ENCODE results near the gene SLC38A6. TPM values are rescaled to one million over a fixed set of nuclear protein-coding genes. Genes with fewer than 3 reads are reported as not detected.

Gene SLC38A6
- 1 to 10 TPM; 9.4 to 10.0 TPM for total RNA-seq
- polyA plus RNA-seq (2013, experiment 1 of 2): 8.2 TPM
- 7.7 TPM for polyA plus RNA-seq (2013, experiment 2 of 2)
- 2.4 to 20.9 (median 7.0) reads per million in 172 experiments for total RNA-seq

DNA sequence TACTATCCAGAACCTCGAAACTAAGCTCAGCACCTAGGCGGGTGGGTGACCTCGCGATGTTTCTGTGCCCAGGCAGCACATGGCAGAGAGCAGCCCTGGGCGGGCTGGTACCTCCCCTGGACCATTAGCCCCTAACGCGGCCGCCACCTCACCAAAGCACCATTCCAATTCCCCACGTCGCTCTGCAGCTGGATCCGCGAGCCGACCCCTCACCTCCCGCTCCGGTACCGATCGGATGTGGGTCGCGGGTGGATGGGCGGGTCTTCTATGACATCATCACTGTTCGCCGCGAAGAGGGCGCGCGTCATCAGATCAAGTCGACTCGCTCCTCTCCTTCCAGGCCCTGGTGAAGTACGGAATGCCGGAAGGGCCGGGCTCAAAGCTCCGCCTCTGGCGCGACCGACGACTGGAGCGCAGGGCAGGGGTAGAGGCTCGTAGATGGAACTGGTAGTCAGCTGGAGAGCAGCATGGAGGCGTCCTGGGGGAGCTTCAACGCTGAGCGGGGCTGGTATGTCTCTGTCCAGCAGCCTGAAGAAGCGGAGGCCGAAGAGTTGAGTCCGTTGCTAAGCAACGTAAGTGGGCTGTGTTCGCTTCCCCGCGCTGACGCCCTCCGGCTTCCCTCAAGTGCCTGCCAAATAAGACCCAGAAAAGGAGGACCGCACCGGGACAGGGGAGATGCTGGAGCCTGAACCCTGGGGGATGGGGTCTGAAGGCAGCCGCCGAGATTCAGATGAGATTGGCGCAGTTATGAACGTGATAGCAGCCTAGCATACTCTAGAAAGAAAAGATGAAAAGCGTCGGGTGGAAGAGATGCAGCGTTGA is at the start of gene SLC38A6, which contains the start of gene TRMT5:
TSS of gene SLC38A6 (plus strand) at position 435 of the 822 bp plus-strand sequence. CDS start at position 468, 33 bp downstream.
TSS of gene TRMT5 (minus strand) at position 269 of the 822 bp plus-strand sequence. CDS start at position 163, 106 bp downstream.
- peaks cover 31% of the 10 kb centered on the region for H3K4me1 Mint-ChIP-seq (ENCODE audit: low read depth)
- H3K4me3 Mint-ChIP-seq: no peak within 1 kb of the TSS
- TF ChIP-seq, protein P1, sequence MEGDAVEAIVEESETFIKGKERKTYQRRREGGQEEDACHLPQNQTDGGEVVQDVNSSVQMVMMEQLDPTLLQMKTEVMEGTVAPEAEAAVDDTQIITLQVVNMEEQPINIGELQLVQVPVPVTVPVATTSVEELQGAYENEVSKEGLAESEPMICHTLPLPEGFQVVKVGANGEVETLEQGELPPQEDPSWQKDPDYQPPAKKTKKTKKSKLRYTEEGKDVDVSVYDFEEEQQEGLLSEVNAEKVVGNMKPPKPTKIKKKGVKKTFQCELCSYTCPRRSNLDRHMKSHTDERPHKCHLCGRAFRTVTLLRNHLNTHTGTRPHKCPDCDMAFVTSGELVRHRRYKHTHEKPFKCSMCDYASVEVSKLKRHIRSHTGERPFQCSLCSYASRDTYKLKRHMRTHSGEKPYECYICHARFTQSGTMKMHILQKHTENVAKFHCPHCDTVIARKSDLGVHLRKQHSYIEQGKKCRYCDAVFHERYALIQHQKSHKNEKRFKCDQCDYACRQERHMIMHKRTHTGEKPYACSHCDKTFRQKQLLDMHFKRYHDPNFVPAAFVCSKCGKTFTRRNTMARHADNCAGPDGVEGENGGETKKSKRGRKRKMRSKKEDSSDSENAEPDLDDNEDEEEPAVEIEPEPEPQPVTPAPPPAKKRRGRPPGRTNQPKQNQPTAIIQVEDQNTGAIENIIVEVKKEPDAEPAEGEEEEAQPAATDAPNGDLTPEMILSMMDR (IDR thresholded peaks at IDR 0.05): no peak
- ATAC-seq (ENCODE audit: poor library complexity) (peak; percentile 88), DNase-seq (peak; percentile 80 to 95 (median 87))
- H3K27me3 ChIP-seq (ENCODE audit: control insufficient read depth in 1 of 2, insufficient read depth in 2 of 2, low read length in 2 of 2): no peaks in the 10 kb centered on the region
- POLR2A ChIA-PET: interaction anchor here (0.6 to 2.0 kb wide), 8 partner anchors 14 to 1077 kb away, joined by 3 to 15 read pairs (median 3); partner anchors contain the start of genes PPM1A and TMEM30B
- peaks cover 15% of the 10 kb centered on the region for H3K36me3 Mint-ChIP-seq (ENCODE audit: low read depth)
- peaks cover 17% of the 10 kb centered on the region for H3K4me1 ChIP-seq (ENCODE audit: insufficient read depth, low read length)
- no peaks in the 10 kb centered on the region for H3K9me3 Mint-ChIP-seq
- peak within 1 kb of the TSS; percentile 79 to 83 for H3K27ac ChIP-seq (ENCODE audit: low read depth in 1 of 2, low read length in 2 of 2)
- intact Hi-C loops (cut with DNase I, micrococcal nuclease): loop anchor here (1.0 to 10.0 kb wide), 5 partner anchors 246 to 1786 kb away; partner anchors contain the start of genes MNAT1 (in 2 of the 2) and PPM1A (in 1 of the 2)
- CTCF ChIA-PET: no interaction called here
- H3K27ac Mint-ChIP-seq: no peak within 1 kb of the TSS
- H3K9me3 ChIP-seq (ENCODE audit: control insufficient read depth in 1 of 2, insufficient read depth in 1 of 2, low read length in 2 of 2): no peaks in the 10 kb centered on the region
- no peaks in the 10 kb centered on the region for H3K27me3 Mint-ChIP-seq
- peaks cover 9% of the 10 kb centered on the region for H3K36me3 ChIP-seq (ENCODE audit: insufficient read depth, low read length)
- peak within 1 kb of the TSS; percentile 75 for H3K4me3 ChIP-seq (ENCODE audit: low read length)

DNA sequence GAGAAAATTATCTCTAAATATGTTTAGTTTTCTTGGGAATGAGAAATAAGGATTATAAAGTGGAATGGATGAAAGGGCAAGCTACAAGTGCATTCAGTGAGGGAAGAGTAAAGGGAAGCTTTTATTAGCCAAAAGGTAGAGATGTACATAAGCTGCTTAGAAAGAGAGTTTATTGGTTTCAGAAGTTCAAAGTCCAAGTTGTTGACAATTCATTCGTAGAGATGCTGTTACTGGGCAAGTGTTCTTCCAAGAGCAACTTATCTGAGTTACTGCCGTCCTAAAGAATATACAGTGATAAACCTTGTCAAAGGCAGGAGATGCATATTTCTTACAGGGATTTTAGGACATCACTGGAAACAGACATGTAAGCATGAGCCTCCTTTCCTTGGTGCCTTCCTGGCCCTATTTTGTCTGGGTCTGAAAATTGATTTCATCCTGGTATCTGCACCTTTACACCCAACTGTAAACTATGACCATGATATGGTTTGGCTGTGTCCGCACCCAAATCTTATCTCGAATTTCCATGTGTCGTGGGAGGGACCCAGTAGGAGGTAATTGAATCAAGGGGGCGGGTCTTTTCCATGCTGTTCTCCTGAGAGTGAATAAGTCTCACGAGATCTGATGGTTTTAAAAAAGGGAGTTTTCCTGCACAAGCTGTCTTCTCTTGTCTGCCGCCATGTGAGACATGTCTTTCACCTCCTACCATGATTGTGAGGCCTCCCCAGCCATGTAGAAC is 47.0 kb upstream of the SLC38A6 start:
- intact Hi-C loops (cut with DNase I, micrococcal nuclease): no loop called here
- no peaks in the 10 kb centered on the region for H3K4me1 Mint-ChIP-seq (ENCODE audit: low read depth)
- CTCF ChIA-PET: no interaction called here

DNA sequence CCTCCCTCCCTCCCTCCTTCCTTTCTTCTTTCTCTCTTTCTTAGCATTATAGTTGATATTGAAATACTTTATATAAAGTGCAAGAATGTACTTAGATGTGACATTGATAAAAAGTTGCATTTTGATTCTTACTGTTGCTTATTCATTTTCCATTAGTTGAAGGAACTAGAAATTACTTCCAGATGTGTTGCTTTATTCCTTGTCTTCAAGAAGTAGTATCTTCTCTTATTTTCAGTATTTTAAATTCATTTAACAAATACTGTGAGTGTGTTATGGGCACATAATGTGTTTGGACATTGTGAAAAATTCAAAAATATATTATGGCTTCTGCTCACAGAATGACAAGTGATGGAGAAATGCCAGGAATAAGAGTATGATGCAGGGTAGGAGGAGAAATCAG is 45.7 kb upstream of the SLC38A6 start:
- Mint-ChIP-seq H3K9me3 (no peaks in the 10 kb centered on the region), H3K4me3 (no peak overlapping the region), H3K27ac (no peak overlapping the region), H3K27me3 (no peaks in the 10 kb centered on the region), H3K4me1 (ENCODE audit: low read depth) (no peaks in the 10 kb centered on the region), H3K36me3 (ENCODE audit: low read depth) (peaks cover 13% of the 10 kb centered on the region)
- DNase-seq: no peak
- H3K27me3 ChIP-seq (ENCODE audit: control insufficient read depth in 1 of 2, insufficient read depth in 2 of 2, low read length in 2 of 2): no peaks in the 10 kb centered on the region
- no peak overlapping the region for H3K4me3 ChIP-seq (ENCODE audit: low read length)
- H3K9me3 ChIP-seq (ENCODE audit: control insufficient read depth in 1 of 2, insufficient read depth in 1 of 2, low read length in 2 of 2): peaks cover 0 to 4% of the 10 kb centered on the region in 2 experiments
- H3K27ac ChIP-seq (ENCODE audit: low read depth in 1 of 2, low read length in 2 of 2): no peak overlapping the region
- no peak for ATAC-seq (ENCODE audit: poor library complexity)
- CTCF ChIA-PET: no interaction called here
- no peaks in the 10 kb centered on the region for H3K36me3 ChIP-seq (ENCODE audit: insufficient read depth, low read length)
- H3K4me1 ChIP-seq (ENCODE audit: insufficient read depth, low read length): no peaks in the 10 kb centered on the region
- intact Hi-C loops (cut with DNase I, micrococcal nuclease): no loop called here
- POLR2A ChIA-PET: no interaction called here
- TF ChIP-seq, protein P1 (IDR thresholded peaks at IDR 0.05): no peak

More for the DNA sequence above, 47.0 kb upstream of the SLC38A6 start:
- no peak overlapping the region for H3K27ac ChIP-seq (ENCODE audit: low read depth in 1 of 2, low read length in 2 of 2)
- POLR2A ChIA-PET: no interaction called here
- H3K36me3 ChIP-seq (ENCODE audit: insufficient read depth, low read length): no peaks in the 10 kb centered on the region
- H3K9me3 ChIP-seq (ENCODE audit: control insufficient read depth in 1 of 2, insufficient read depth in 1 of 2, low read length in 2 of 2): peaks cover 0 to 4% of the 10 kb centered on the region in 2 experiments
- Mint-ChIP-seq H3K9me3 (no peaks in the 10 kb centered on the region), H3K36me3 (ENCODE audit: low read depth) (peaks cover 13% of the 10 kb centered on the region), H3K27ac (no peak overlapping the region), H3K27me3 (no peaks in the 10 kb centered on the region), H3K4me3 (no peak overlapping the region)
- H3K27me3 ChIP-seq (ENCODE audit: control insufficient read depth in 1 of 2, insufficient read depth in 2 of 2, low read length in 2 of 2): no peaks in the 10 kb centered on the region
- H3K4me3 ChIP-seq (ENCODE audit: low read length): no peak overlapping the region
- no peaks in the 10 kb centered on the region for H3K4me1 ChIP-seq (ENCODE audit: insufficient read depth, low read length)
- no peak for ATAC-seq (ENCODE audit: poor library complexity)
- TF ChIP-seq, protein P1 (IDR thresholded peaks at IDR 0.05): no peak
- no peak for DNase-seq
